ENCODE data around the gene STIM1. TPM values are rescaled to one million over a fixed set of nuclear protein-coding genes. Genes with fewer than 3 reads are reported as not detected.
A peak's percentile ranks its signal among the peaks of the same experiment; 100 is the strongest.
"Not testable (repeated sequence)": the region's sequence is repeated elsewhere in the genome, so short reads cannot be mapped to it uniquely, and the experiment has no call there.

Gene STIM1
- total RNA-seq, 1 donor from 2014 or later, result 21.7 TPM

DNA sequence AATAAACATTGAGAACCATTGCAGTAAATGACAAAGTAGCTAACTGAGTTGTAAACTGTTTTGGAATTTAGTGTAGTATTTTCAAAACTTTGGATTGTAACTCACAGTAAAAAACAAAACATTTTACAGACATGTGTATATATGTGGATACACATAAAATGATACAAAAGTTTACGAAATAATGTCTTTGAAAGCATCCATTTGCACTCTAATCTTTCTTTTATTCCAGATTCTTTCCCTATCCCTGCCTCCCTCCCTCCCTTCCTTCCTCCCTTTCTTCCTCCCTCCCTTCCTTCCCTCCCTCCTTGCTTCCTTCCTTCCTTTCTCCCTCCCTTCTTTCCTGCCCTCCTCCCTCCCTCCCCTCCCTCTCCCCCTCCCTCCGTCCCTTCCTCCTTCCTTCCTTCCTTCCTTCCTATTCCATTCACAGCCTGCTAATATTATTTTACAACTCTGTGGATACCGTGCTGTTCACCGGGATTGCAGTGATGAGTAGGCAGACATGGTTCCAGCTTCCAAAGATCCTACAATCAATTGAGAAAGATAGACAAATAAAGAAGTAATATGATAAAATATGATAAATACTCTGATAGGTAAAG is 242.7 kb downstream of the STIM1 start:
- no peak for DNase-seq (ENCODE audit: low spot score)

DNA sequence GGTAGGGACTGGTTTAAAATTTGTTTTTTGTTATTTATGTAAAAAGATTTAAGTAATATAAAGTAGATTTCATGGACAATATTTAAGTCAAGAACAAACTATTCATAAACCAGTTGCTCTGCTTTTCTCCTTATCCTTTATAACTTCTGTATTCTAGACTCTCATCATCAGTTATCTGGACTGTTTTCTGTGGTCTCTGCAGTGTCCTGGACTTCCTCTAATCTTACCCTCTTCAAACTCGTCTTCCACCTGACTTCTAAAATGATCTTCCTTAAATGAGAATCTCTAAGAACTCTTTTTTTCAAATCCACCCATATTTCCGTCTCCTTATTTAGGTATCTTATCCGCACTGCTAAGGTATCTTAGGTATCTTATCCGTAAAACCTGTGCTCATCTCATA is 247.2 kb downstream of the STIM1 start:
- DNase-seq (ENCODE audit: low spot score), result no peak

DNA sequence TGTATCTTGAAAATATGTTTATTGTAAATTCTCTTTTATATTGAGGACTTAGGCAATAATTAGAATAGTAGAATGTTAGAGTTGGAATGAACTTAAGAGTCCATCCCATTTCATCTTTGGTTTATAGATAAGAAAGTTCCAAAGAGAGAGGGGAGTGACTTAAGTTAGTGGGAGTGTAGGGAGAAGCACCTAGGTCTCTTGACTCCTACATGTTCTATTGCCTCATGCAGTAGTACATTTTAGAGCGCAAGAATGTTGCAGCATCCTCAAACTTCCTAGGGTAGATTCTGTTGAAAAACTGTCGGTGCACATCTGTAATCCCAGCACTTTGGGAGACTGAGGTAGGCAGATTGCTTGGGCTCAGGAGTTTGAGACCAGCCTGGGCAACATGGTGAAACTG is 247.8 kb downstream of the STIM1 start:
- no peak for DNase-seq (ENCODE audit: low spot score)

DNA sequence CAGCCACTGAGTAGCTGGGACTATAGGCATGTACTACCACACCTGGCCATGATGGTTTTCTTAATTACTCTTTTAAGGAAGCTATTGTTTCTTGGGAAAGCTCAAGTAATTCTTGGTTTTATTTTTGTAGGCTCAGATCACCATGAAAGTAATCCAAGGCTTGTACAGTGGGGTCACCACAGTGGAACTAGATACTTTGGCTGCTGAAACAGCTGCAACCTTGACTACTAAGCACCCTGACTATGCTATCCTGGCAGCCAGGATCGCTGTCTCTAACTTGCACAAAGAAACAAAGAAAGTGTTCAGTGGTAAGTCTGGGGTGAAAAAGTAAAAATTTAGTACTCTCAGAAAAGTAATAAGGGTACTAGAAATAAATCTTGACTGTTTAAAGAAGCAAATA is 250.5 kb downstream of the STIM1 start:
- no peak for DNase-seq (ENCODE audit: low spot score)

DNA sequence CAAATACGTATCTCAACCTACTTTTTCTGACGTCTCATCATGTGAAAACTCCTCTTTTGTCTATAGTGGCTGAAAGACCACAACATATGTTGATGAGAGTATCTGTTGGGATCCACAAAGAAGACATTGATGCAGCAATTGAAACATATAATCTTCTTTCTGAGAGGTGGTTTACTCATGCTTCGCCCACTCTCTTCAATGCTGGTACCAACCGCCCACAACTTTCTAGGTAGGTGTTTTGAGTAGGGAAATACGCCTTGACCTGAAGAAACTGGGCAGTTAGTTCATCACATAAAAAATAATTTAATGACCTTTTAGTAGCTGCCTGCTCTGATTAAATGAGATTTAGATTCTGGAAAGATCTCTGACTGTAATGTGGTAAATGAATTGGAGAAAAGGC is 256.4 kb downstream of the STIM1 start:
- no peak for DNase-seq (ENCODE audit: low spot score)

DNA sequence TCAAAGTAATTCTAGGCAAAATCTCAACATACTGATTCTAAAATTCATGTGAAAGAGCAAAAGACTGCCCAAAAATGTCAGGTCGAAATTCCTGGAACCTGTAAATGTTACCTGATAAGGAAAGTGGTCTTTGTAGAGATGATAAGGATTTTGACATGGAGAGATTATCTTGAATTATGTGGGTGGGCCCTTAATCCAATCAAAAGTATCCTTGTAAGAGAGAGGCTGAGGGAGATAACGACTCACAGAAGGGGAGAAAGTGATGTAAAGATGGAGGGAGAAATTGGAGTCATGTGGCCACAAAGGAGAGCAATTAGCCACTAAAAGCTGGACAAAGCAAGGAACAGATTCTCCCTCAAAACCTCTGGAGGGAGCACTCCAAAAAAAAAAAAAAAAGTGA is 259.7 kb downstream of the STIM1 start:
- no peak for DNase-seq (ENCODE audit: low spot score)

DNA sequence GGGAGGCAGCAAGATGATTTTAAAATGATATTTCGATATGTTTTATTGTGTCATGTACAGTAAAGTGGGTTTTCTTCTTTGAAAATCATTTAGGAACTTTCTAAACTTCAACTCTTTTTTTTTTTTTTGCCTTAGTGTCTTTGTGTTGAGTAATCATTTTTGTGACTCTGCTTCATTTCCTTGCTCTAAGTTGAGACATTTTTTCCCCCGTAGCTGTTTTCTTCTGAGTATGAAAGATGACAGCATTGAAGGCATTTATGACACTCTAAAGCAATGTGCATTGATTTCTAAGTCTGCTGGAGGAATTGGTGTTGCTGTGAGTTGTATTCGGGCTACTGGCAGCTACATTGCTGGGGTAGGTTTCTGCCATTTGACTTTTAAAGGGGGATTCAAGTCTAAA is 262.6 kb downstream of the STIM1 start:
- DNase-seq (ENCODE audit: low spot score), result peak; percentile 10

DNA sequence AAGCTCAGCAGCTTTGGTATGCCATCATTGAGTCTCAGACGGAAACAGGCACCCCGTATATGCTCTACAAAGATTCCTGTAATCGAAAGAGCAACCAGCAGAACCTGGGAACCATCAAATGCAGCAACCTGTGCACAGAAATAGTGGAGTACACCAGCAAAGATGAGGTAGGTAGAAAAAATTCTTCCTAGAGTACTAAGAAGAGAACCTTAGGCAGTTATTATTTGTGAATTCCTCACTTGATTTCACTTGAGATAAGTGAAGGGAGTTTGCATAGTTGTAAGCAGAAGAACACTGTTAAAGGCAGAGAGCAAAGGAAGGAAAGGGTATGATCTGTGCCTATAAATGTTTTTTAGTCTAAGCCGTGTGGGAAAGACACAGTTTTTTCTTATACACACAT is 267.8 kb downstream of the STIM1 start:
- DNase-seq (ENCODE audit: low spot score), result no peak

DNA sequence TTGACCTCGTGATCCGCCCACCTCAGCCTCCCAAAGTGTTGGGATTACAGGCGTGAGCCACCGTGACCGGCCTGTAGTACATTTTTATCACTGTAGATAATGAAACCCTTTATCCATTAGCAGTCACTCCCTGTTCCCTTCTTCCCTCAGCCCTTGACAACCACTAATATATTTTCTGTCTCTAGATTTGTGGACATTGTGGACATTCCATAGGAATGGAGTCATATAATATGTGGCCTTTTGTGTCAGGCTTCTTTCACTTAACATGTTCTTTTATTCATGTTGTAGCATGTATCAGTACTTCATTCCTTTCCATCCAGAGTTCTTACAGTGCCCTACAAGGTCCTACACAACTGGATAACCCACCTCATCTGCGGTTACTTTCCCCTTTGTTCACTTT is 269.7 kb downstream of the STIM1 start:
- DNase-seq (ENCODE audit: low spot score), result no peak

DNA sequence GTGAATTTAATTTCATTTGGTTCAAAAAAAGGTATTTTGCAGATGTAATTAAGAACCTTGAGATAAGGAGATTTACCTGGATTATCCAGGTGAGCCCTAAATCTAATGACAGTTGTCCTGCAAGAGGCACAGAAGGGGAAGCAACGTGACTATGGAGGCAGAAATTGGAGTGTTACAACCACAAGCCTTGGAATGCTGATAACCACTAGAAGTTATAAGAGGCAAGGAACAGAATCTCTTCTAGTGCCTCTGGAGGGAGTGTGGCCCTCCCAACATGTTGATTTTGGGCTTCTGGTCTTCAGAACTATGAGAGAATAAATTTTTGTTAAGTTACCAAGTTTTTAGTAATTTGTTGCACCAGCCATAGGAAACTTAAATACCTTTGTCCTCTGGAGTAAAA is 271.9 kb downstream of the STIM1 start:
- DNase-seq (ENCODE audit: low spot score), result no peak

DNA sequence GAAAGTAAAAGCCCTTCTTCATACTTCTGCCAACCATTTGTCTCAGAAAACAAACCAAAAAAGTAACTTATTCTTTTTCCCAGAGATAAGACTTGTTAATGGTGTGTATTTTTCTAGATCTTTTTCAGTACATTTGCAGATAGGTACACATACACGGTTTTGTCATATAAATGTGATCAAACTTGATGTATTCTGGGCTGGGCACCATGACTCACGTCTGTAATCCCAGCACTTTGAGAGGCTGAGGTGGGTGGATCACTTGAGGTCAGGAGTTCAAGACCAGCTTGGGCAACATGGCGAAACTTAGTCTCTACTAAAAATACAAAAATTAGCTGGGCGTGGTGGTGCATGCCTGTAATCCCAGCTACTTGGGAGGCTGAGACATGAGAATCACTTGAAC is 274.8 kb downstream of the STIM1 start:
- not testable (repeated sequence) for DNase-seq (ENCODE audit: low spot score)

DNA sequence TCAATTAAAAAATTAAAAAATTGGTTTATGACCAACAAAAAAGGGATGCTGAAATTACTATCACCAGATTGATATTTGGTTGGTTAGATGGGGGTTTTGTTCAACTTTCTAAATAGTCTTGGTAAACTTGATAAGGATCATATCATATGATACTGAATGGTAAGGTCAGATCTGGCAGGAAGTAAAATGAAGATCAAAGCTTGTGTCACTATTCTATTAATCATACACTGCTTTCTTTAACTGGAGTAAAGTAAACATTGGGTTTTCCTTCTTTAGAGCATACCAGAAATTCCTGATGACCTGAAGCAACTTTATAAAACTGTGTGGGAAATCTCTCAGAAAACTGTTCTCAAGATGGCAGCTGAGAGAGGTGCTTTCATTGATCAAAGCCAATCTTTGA is 279.3 kb downstream of the STIM1 start:
- DNase-seq (ENCODE audit: low spot score), result no peak

DNA sequence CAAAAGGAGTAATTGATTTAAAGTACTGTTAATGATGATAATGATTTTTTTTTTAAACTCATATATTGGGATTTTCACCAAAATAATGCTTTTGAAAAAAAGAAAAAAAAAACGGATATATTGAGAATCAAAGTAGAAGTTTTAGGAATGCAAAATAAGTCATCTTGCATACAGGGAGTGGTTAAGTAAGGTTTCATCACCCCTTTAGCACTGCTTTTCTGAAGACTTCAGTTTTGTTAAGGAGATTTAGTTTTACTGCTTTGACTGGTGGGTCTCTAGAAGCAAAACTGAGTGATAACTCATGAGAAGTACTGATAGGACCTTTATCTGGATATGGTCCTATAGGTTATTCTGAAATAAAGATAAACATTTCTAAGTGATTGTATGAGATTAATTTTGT is 283.0 kb downstream of the STIM1 start:
- DNase-seq (ENCODE audit: low spot score), result no peak

DNA sequence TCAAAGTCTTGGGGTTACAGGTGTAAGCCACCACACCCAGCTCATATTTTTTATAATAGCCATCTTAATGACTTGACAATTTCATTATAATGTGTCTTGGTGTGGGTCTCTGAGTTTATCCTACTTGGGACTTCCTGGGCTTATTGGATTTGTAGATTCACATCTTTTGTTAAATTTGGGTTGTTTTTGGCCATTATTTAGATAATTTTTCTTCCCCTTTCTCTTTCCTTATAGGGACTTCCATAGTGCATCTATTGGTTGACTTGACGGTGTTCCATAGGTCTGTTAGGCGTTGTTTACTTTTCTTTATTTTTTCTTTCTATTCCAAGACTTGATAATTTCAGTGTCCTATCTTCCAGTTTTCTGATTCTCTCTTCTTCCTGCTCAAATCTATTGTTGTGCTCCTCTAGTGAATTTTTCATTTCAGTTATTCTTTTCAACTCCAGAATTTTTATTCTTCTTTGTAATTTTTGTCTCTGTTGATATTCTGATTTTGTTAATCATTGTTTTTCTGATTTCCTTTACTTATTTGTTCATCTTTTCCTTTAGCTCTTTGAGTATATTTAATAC is 284.7 kb downstream of the STIM1 start:
- no peak for DNase-seq (ENCODE audit: low spot score)

Other genes with a start within 250 kb of the STIM1 start
- not detected for gene ART5, start 213.7 kb upstream of the STIM1 start, total RNA-seq (ENCODE audit: insufficient read depth, low replicate concordance)
- not detected for gene ART1, start 210.5 kb upstream of the STIM1 start, total RNA-seq (ENCODE audit: insufficient read depth, low replicate concordance)
- 1.7 TPM for gene CHRNA10, start 184.3 kb upstream of the STIM1 start, total RNA-seq (ENCODE audit: insufficient read depth, low replicate concordance)
- 62.4 TPM for gene NUP98, start 58.1 kb upstream of the STIM1 start, total RNA-seq (ENCODE audit: insufficient read depth, low replicate concordance)
- gene PGAP2, start 47.1 kb upstream of the STIM1 start, total RNA-seq (ENCODE audit: insufficient read depth, low replicate concordance), result 3.6 TPM
- 8.7 TPM for gene RHOG, start 14.7 kb upstream of the STIM1 start, total RNA-seq (ENCODE audit: insufficient read depth, low replicate concordance)
- 34.2 TPM for gene RRM1, start 239.1 kb downstream of the STIM1 start, total RNA-seq (ENCODE audit: insufficient read depth, low replicate concordance)

All from umbilical cord (tissue), 2 donors.